B cell (primary cell): ENCODE results near the gene PKDREJ.

Experiments used
- CTCF ChIP-seq: fragments of 200-600 bp; IDR thresholded peaks from one replicate; pipeline ENCODE4 v1.8.0; 2022; ENCODE audit warnings: antibody characterized with exemption, mild to moderate bottlenecking
- EZH2 ChIP-seq: IDR thresholded peaks from 2 replicates; pipeline ENCODE4 v1.6.1; 2012; ENCODE audit warnings: borderline replicate concordance, low read depth, mild to moderate bottlenecking, moderate library complexity, low read length; ENCODE audit not compliant: insufficient read depth, poor library complexity, severe bottlenecking

DNA sequence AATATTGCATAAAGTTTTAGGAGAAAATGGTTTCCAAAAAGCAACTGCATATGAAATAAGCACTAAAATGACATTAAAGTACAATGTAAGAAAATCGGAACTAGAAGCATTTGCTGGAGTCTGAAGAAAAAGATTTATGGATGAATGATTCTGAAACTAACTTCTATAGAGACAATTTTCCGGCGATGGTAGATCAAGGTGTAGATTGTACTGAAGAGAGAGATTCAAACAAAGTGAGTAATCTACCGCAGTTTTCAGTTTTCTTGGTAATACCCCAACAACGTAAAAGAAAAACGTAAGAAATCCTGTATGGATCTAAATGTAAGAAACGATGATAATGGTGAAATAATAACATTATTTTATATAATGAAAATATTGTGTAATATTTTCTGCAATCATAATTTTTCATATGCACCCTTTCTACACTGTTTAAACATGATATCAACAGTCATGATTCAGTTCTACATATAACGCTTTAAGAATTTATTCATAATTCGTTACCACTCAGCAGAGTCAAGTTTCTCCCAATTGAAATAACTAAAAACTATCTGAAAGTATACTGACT lies 11.2 kb downstream of the PKDREJ start:
- no peak for TF ChIP-seq CTCF
- no peak for TF ChIP-seq EZH2
